ENCODE measurements around the gene HOXA2. TPM values are rescaled to one million over a fixed set of nuclear protein-coding genes. Genes with fewer than 3 reads are reported as not detected.

The HOXA2 gene
- total RNA-seq, 4 donors from 2014 or later: 0.27 to 3.6 (median 1.5) TPM

GRCh38 chr7:27130540-27131389 is 28.3 kb upstream of the HOXA2 start, which contains the start of gene HOXA4:
HOXA4 (minus strand) TSS chr7:27130757; CDS start chr7:27130733, 24 bp downstream.
- Histone ChIP-seq H3K9me3 (no peaks in the 10 kb centered on the region), H3K4me3 (peak within 1 kb of the TSS; percentile 68 to 97 (median 82)), H3K36me3 (no peaks in the 10 kb centered on the region), H3K27ac (peak within 1 kb of the TSS; percentile 96 to 99 (median 96)), H3K27me3 (no peaks in the 10 kb centered on the region), H3K4me1 (peaks cover 9 to 81% (median 41%) of the 10 kb centered on the region in 3 donors)
- intact Hi-C loops (cut with DNase I): no loop called here
- WGBS, 2 donors: 3 to 27% methylated on average over 6 to 11 of the region's 67 CpGs
- peak; percentile 39 for DNase-seq
- TF ChIP-seq, protein P1, sequence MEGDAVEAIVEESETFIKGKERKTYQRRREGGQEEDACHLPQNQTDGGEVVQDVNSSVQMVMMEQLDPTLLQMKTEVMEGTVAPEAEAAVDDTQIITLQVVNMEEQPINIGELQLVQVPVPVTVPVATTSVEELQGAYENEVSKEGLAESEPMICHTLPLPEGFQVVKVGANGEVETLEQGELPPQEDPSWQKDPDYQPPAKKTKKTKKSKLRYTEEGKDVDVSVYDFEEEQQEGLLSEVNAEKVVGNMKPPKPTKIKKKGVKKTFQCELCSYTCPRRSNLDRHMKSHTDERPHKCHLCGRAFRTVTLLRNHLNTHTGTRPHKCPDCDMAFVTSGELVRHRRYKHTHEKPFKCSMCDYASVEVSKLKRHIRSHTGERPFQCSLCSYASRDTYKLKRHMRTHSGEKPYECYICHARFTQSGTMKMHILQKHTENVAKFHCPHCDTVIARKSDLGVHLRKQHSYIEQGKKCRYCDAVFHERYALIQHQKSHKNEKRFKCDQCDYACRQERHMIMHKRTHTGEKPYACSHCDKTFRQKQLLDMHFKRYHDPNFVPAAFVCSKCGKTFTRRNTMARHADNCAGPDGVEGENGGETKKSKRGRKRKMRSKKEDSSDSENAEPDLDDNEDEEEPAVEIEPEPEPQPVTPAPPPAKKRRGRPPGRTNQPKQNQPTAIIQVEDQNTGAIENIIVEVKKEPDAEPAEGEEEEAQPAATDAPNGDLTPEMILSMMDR (IDR thresholded peaks at IDR 0.05): no peak
- TF ChIP-seq POLR2A (IDR thresholded peaks at IDR 0.05): peak in 3 of 4 donors; percentile 59 to 94 (median 76)

DNA sequence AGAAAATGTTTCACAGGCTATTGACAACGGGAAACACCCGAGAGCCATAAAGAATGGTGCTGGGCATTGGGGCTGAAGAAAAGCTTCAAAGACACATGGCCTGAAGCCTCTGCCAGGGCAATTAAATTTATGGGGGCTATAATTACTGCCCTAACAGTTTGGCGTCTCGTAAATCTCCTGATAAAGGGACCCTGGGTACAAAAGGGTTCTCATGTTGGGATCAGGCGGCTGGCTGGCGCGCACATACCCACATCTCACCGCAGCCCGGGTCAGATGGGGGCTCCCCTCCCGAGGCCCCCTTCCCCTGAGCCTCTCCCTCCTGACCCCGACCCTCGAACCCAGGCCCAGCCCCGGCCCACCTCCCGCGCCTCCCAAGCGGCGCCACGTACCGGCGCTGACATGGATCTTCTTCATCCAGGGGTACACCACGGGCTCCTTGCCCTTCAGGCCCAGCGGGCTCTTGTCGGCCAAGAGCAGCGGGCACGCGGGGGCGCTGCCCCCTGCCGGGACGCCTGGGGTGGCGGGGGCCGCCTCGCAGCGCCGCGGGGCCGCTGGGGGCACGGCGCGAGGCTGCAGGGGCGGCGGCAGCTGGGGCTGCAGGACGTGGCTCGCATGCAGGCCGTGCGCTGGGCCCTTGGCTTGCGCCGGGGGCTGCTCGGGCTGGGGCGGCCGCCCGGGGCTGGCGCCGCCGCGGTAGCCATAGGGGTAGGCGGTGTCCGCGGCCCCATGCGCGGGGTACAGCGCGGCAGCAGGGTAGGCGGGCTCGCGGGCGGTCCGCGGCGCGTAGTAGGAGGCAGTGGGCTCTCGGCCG is 27.5 kb upstream of the HOXA2 start:
- 22 to 25% methylated on average over 4 to 14 of the region's 72 CpGs for WGBS, 2 donors
- H3K27ac ChIP-seq: peak overlapping the region; percentile 96 to 99 (median 96)
- DNase-seq: no peak
- peak overlapping the region; percentile 68 to 97 (median 82) for H3K4me3 ChIP-seq
- TF ChIP-seq, protein P1 (IDR thresholded peaks at IDR 0.05): peak in 3 of 6 experiments; percentile 17 to 38 (median 28)
- TF ChIP-seq POLR2A (IDR thresholded peaks at IDR 0.05): no peak
- no peaks in the 10 kb centered on the region for H3K36me3 ChIP-seq
- no peaks in the 10 kb centered on the region for H3K9me3 ChIP-seq
- intact Hi-C loops (cut with DNase I): no loop called here
- H3K27me3 ChIP-seq: no peaks in the 10 kb centered on the region
- peaks cover 6 to 81% (median 46%) of the 10 kb centered on the region in 3 donors for H3K4me1 ChIP-seq

DNA sequence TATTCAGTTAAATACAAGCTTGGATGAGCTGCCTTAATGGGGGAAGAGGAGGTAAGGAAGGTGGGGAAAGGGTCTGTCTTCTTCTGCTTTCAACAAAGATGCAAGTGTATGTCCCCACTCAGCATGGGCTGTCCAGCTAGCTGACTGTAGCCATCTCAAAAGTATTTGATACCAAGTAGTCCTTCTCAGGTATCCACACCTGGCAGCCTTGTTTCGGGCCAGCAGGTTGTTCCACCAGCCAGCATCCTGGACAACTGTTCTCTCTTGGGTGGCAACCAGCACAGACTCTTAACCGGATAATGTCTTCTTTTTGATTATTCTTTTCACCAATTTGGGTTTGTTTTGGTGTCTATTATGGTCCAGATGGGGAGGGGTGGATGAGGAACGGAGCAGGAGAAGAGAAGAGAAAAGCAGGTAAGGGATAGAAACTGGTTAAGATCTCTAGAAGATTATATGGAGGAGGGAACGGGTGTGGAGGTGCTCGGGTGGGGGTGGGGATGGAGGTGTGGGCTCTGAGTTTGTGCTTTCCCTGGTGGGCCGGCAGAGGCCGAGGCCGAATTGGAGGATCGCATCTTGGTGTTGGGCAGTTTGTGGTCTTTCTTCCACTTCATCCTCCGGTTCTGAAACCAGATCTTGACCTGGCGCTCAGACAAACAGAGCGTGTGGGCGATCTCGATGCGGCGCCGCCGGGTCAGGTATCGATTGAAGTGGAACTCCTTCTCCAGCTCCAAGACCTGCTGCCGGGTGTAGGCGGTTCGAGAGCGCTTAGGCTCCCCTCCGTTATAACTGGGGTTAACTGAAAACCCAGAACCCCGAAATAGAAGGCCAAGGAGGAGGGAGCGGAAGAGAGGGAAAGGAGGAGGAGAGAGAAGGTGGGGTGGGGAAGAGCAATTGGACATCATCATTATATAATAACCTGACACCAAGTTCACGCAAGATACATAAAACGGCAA is 26.6 kb upstream of the HOXA2 start:
- Histone ChIP-seq H3K27me3 (no peaks in the 10 kb centered on the region), H3K4me1 (peaks cover 6 to 81% (median 51%) of the 10 kb centered on the region in 3 donors)
- intact Hi-C loops (cut with DNase I): no loop called here

DNA sequence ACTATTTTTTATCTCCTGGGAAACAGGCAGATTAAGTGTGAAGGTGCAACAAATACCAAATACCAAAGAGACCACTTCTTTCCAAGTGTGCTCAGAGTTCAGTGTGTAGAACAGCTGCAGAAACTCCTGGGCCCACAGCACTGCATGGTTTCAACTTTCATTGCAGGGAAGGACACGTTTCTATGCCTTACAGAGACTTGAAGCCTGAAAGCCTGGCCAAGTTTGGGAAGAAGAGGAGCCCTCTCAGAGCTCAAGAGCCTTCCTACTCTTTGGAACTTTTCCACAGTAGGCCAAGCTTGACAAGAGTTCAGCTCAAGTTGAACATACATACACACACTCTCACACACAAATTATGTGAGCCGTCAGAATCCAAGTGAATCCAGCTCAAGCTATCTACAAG is 25.6 kb upstream of the HOXA2 start:
- peaks cover 6 to 83% (median 52%) of the 10 kb centered on the region in 3 donors for H3K4me1 ChIP-seq
- intact Hi-C loops (cut with DNase I): no loop called here
- peak overlapping the region in 1 of 4 donors; percentile 77 for H3K4me3 ChIP-seq
- no peak for DNase-seq
- peak overlapping the region; percentile 96 to 99 (median 96) for H3K27ac ChIP-seq
- no peaks in the 10 kb centered on the region for H3K27me3 ChIP-seq
- no peaks in the 10 kb centered on the region for H3K36me3 ChIP-seq
- 6 to 12% methylated on average over 2 of the region's 2 CpGs for WGBS, 2 donors
- no peaks in the 10 kb centered on the region for H3K9me3 ChIP-seq
- no peak for TF ChIP-seq POLR2A (IDR thresholded peaks at IDR 0.05)
- TF ChIP-seq, protein P1 (IDR thresholded peaks at IDR 0.05): no peak

More for the DNA sequence above, 26.6 kb upstream of the HOXA2 start:
- TF ChIP-seq POLR2A (IDR thresholded peaks at IDR 0.05): no peak
- TF ChIP-seq, protein P1 (IDR thresholded peaks at IDR 0.05): no peak
- Histone ChIP-seq H3K36me3 (no peaks in the 10 kb centered on the region), H3K9me3 (no peaks in the 10 kb centered on the region), H3K27ac (peak overlapping the region; percentile 96 to 99 (median 96)), H3K4me3 (peak overlapping the region; percentile 68 to 97 (median 82))
- 26 to 34% methylated on average over 15 to 17 of the region's 28 CpGs for WGBS, 2 donors
- DNase-seq: no peak
